Measurements from ENCODE around the gene HIVEP3. TPM values are rescaled to one million over a fixed set of nuclear protein-coding genes. Genes with fewer than 3 reads are reported as not detected.

Gene HIVEP3
- total RNA-seq, 2 donors from 2014 or later = 2.3 to 12.8 TPM

GRCh38 chr1:41511239-41511540 lies 407.5 kb downstream of the HIVEP3 start:
- Histone ChIP-seq H3K27me3 (replicated peaks; ENCODE audit: insufficient read depth) (no peaks in the 10 kb centered on the region), H3K36me3 (no peaks in the 10 kb centered on the region), H3K4me1 (ENCODE audit: control insufficient read depth in 1 of 2, low read depth in 2 of 2) (peaks cover 3 to 8% of the 10 kb centered on the region in 2 donors), H3K27ac (no peak overlapping the region), H3K4me3 (no peak overlapping the region), H3K9me3 (no peaks in the 10 kb centered on the region)
- no peak for DNase-seq (ENCODE audit: low spot score)
- no peak for ATAC-seq (ENCODE audit: insufficient number of reproducible peaks, low FRiP score, low read depth)
- TF ChIP-seq, protein P1, sequence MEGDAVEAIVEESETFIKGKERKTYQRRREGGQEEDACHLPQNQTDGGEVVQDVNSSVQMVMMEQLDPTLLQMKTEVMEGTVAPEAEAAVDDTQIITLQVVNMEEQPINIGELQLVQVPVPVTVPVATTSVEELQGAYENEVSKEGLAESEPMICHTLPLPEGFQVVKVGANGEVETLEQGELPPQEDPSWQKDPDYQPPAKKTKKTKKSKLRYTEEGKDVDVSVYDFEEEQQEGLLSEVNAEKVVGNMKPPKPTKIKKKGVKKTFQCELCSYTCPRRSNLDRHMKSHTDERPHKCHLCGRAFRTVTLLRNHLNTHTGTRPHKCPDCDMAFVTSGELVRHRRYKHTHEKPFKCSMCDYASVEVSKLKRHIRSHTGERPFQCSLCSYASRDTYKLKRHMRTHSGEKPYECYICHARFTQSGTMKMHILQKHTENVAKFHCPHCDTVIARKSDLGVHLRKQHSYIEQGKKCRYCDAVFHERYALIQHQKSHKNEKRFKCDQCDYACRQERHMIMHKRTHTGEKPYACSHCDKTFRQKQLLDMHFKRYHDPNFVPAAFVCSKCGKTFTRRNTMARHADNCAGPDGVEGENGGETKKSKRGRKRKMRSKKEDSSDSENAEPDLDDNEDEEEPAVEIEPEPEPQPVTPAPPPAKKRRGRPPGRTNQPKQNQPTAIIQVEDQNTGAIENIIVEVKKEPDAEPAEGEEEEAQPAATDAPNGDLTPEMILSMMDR (IDR thresholded peaks at IDR 0.05) = no peak

GRCh38 chr1:41510531-41511238 lies 408.0 kb downstream of the HIVEP3 start:
- Histone ChIP-seq H3K4me3 (no peak overlapping the region), H3K27me3 (replicated peaks; ENCODE audit: insufficient read depth) (no peaks in the 10 kb centered on the region), H3K9me3 (no peaks in the 10 kb centered on the region), H3K36me3 (no peaks in the 10 kb centered on the region), H3K4me1 (ENCODE audit: control insufficient read depth in 1 of 2, low read depth in 2 of 2) (peaks cover 1 to 3% of the 10 kb centered on the region in 2 donors), H3K27ac (no peak overlapping the region)
- TF ChIP-seq, protein P1 (IDR thresholded peaks at IDR 0.05) = no peak
- ATAC-seq (ENCODE audit: insufficient number of reproducible peaks, low FRiP score, low read depth) (no peak), DNase-seq (ENCODE audit: low spot score) (no peak)

DNA sequence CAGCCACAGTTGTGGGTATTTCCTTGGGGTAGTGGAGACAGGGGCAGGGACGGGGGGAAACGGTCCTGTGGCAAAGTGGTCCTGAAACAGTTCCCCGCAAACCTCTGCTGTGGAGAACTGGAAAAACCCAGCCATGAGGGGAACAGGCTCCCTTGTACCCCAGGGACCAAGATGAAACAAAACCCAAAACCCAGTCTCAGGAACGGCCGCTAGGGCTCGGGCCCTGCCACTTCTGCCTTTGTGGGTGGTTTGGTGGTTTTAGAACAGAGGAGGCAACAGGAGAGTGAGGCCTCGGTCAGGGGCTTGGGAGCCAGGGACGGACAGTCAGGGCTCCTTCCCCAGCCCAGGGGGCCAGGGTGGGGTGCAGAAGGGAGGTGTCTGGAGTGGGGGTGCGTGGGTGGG lies 409.5 kb downstream of the HIVEP3 start:
- H3K4me1 ChIP-seq (ENCODE audit: control insufficient read depth in 1 of 2, low read depth in 2 of 2) = no peaks in the 10 kb centered on the region
- H3K9me3 ChIP-seq = no peaks in the 10 kb centered on the region
- H3K36me3 ChIP-seq = no peaks in the 10 kb centered on the region
- no peaks in the 10 kb centered on the region for H3K27me3 ChIP-seq (replicated peaks; ENCODE audit: insufficient read depth)
- no peak overlapping the region for H3K4me3 ChIP-seq
- H3K27ac ChIP-seq = no peak overlapping the region
- no peak for DNase-seq (ENCODE audit: low spot score)
- no peak for ATAC-seq (ENCODE audit: insufficient number of reproducible peaks, low FRiP score, low read depth)
- TF ChIP-seq, protein P1 (IDR thresholded peaks at IDR 0.05) = no peak

- no peak for ATAC-seq (ENCODE audit: insufficient number of reproducible peaks, low FRiP score, low read depth)
Observed at GRCh38 chr1:41508290-41508689, 410.4 kb downstream of the HIVEP3 start.

GRCh38 chr1:41507836-41508235 lies 410.9 kb downstream of the HIVEP3 start:
- no peak overlapping the region for H3K27ac ChIP-seq
- ATAC-seq (ENCODE audit: insufficient number of reproducible peaks, low FRiP score, low read depth) (no peak), DNase-seq (ENCODE audit: low spot score) (no peak)
- H3K9me3 ChIP-seq = no peaks in the 10 kb centered on the region
- H3K4me3 ChIP-seq = no peak overlapping the region
- no peaks in the 10 kb centered on the region for H3K36me3 ChIP-seq
- peaks cover 0 to 2% of the 10 kb centered on the region in 2 donors for H3K4me1 ChIP-seq (ENCODE audit: control insufficient read depth in 1 of 2, low read depth in 2 of 2)
- no peaks in the 10 kb centered on the region for H3K27me3 ChIP-seq (replicated peaks; ENCODE audit: insufficient read depth)
- TF ChIP-seq, protein P1 (IDR thresholded peaks at IDR 0.05) = no peak

More at GRCh38 chr1:41508290-41508689, 410.4 kb downstream of the HIVEP3 start:
- Histone ChIP-seq H3K4me3 (no peak overlapping the region), H3K36me3 (no peaks in the 10 kb centered on the region), H3K27me3 (replicated peaks; ENCODE audit: insufficient read depth) (no peaks in the 10 kb centered on the region), H3K9me3 (no peaks in the 10 kb centered on the region), H3K4me1 (ENCODE audit: control insufficient read depth in 1 of 2, low read depth in 2 of 2) (no peaks in the 10 kb centered on the region), H3K27ac (no peak overlapping the region)
- TF ChIP-seq, protein P1 (IDR thresholded peaks at IDR 0.05) = no peak
- no peak for DNase-seq (ENCODE audit: low spot score)
